K562 (cell line): ENCODE results near the gene RALGPS1. TPM values are rescaled to one million over a fixed set of nuclear protein-coding genes. Genes with fewer than 3 reads are reported as not detected.

Experiments
- ATAC-seq: fragments of 200-7000 bp; cut with Tn5 transposase; 3 replicates; pipeline ENCODE4 v1.9.1; 2020; ENCODE audit warnings: moderate library complexity
- BruUV-seq: library from RNA; stranded (reverse); fragments of 400-500 nt; replicated peaks from 2 replicates; lab custom pipeline; 2021; lab: Mats Ljungman, UMichigan
- CTCF ChIA-PET: fragments of 300-600 bp; formaldehyde crosslinking; extraction: SDS; loops from one replicate; lab custom pipeline; 2021; ENCODE audit warnings: low intra/inter-chr PET ratio; lab: Yijun Ruan, JAX
- POLR2A ChIA-PET: fragments of 300-600, 350-650 bp; sonication (Branson Sonifier 250); formaldehyde crosslinking; extraction: SDS; loops from one replicate; lab custom pipeline; 2021; ENCODE audit warnings: antibody characterized with exemption, inconsistent platforms; lab: Yijun Ruan, JAX
- DNase-seq, 4 experiments: peaks; one replicate each; pipeline versions ENCODE4 v3.0.0 to v3.0.0-alpha.2; 2011 to 2018; ENCODE audit warnings: low spot score in 3 of 4, mixed read lengths in 3 of 4; ENCODE audit errors: extremely low read depth in 1 of 4
- FAIRE-seq: peaks from 2 replicates; lab custom pipeline; 2011; peaks lifted over from hg19 to GRCh38; lab: Jason Lieb, UNC
- H2AFZ ChIP-seq: 2 replicates; pipeline ENCODE4 v1.6.0; 2011; ENCODE audit warnings: low read depth, low read length, control low read depth, inconsistent platforms
- H3K27ac ChIP-seq: fragments of 200-600 bp; 3 replicates; pipeline ENCODE4 v1.8.0; 2011; ENCODE audit warnings: low read depth, mild to moderate bottlenecking, control low read depth, inconsistent platforms, low read length, moderate library complexity, mixed read lengths; ENCODE audit errors: extremely low read depth
- H3K27me3 ChIP-seq, 2 experiments: fragments of 300-600 bp in 1 of 2; 2 replicates in 1 of 2; 3 replicates in 1 of 2; pipeline versions ENCODE4 v1.6.0 to v1.8.0; 2011; ENCODE audit warnings: inconsistent platforms in 2 of 2, low read length in 2 of 2, mild to moderate bottlenecking in 1 of 2, mixed read lengths in 1 of 2, moderate library complexity in 1 of 2; ENCODE audit not compliant: control insufficient read depth in 2 of 2, insufficient read depth in 2 of 2
- H3K36me3 ChIP-seq: fragments of 300-600 bp; 3 replicates; pipeline ENCODE4 v1.8.0; 2011; ENCODE audit warnings: mild to moderate bottlenecking, low read length, inconsistent platforms; ENCODE audit not compliant: control insufficient read depth, insufficient read depth
- H3K4me1 ChIP-seq, 2 experiments: fragments of 200-600 bp in 1 of 2; replicated peaks in 1 of 2; 2 replicates in 1 of 2; 3 replicates in 1 of 2; pipeline versions ENCODE4 v1.5.1 to v1.8.0; 2011; ENCODE audit warnings: inconsistent platforms in 2 of 2, low read length in 2 of 2, mild to moderate bottlenecking in 1 of 2, mixed read lengths in 1 of 2, moderate library complexity in 1 of 2; ENCODE audit not compliant: control insufficient read depth in 2 of 2, insufficient read depth in 2 of 2
- H3K4me2 ChIP-seq: 2 replicates; pipeline ENCODE4 v1.6.1; 2011; ENCODE audit warnings: low read length, control low read depth, inconsistent platforms, mixed read lengths; ENCODE audit not compliant: insufficient read depth
- H3K4me3 ChIP-seq: fragments of 200-600 bp; sonication (generic), shearing (Covaris generic); 2 replicates; pipeline ENCODE4 v1.5.1; 2016; ENCODE audit warnings: control low read depth, inconsistent platforms
- H3K79me2 ChIP-seq: fragments of 200-600 bp; 3 replicates; pipeline ENCODE4 v1.8.0; 2011; ENCODE audit warnings: low read length, inconsistent platforms; ENCODE audit not compliant: control insufficient read depth, insufficient read depth
- H3K9ac ChIP-seq, 2 experiments: 2 replicates each; pipeline versions ENCODE4 v1.6.0 to v1.6.1; 2011; ENCODE audit warnings: low read depth in 2 of 2, low read length in 2 of 2, control low read depth in 1 of 2, inconsistent platforms in 1 of 2, mild to moderate bottlenecking in 1 of 2, mixed read lengths in 1 of 2; ENCODE audit not compliant: insufficient read depth in 1 of 2
- H3K9me1 ChIP-seq: one replicate; pipeline ENCODE4 v1.6.0; 2011; ENCODE audit warnings: inconsistent platforms, mild to moderate bottlenecking, low read length, moderate library complexity; ENCODE audit not compliant: control insufficient read depth, insufficient read depth
- H3K9me3 ChIP-seq: replicated peaks from 2 replicates; pipeline ENCODE4 v1.5.1; 2011; ENCODE audit warnings: low read depth, low read length, inconsistent platforms; ENCODE audit not compliant: control insufficient read depth, insufficient read depth
- H4K20me1 ChIP-seq: replicated peaks from 2 replicates; pipeline ENCODE4 v1.6.1; 2011; ENCODE audit warnings: low read length, inconsistent platforms, mixed read lengths; ENCODE audit not compliant: control insufficient read depth, insufficient read depth
- CHD4 ChIP-seq: fragments of 200-600 bp; sonication (generic); IDR thresholded peaks from 3 replicates; pipeline ENCODE4 v1.6.1; 2012; ENCODE audit warnings: low read depth, mild to moderate bottlenecking, mixed read lengths, low read length, inconsistent platforms; ENCODE audit not compliant: insufficient read depth, insufficient replicate concordance, poor library complexity, severe bottlenecking
- POU5F1 ChIP-seq: fragments of 150-350 bp; IDR thresholded peaks from 2 replicates; pipeline ENCODE4 v1.6.1; 2014; ENCODE audit warnings: borderline replicate concordance, low read length, low read depth, mild to moderate bottlenecking; ENCODE audit not compliant: partially characterized antibody
- SMAD3 ChIP-seq: fragments of 450-650 bp; formaldehyde crosslinking; conservative IDR thresholded peaks from 2 replicates; pipeline ENCODE4 v1.4.0; 2020; ENCODE audit warnings: mild to moderate bottlenecking
- SMC3 ChIP-seq: conservative IDR thresholded peaks from 2 replicates; pipeline ENCODE4 v1.6.1; 2011; ENCODE audit warnings: low read depth, low read length, improper control_type of control experiment; ENCODE audit not compliant: insufficient read depth
- SNRNP70 ChIP-seq: fragments of 200-400 bp; formaldehyde crosslinking; optimal IDR thresholded peaks from 2 replicates; pipeline ENCODE3; 2017; ENCODE audit warnings: low read depth, low read length
- ZC3H8 ChIP-seq: fragments of 450-650 bp; IDR thresholded peaks from 2 replicates; pipeline ENCODE4 v1.6.1; 2017
- ZNF282 ChIP-seq: sonication (generic); formaldehyde crosslinking; IDR thresholded peaks from 2 replicates; pipeline ENCODE4 v1.8.1; 2023; ENCODE audit warnings: missing genetic modification reagents
- ZNF311 ChIP-seq: fragments of 250-450 bp; sonication (Bioruptor Pico); IDR thresholded peaks from 2 replicates; pipeline ENCODE4 v1.4.0; 2020; ENCODE audit warnings: mild to moderate bottlenecking, moderate library complexity
- ZNF41 ChIP-seq: fragments of 250-450 bp; sonication (Bioruptor Pico); conservative IDR thresholded peaks from 2 replicates; pipeline ENCODE4 v1.4.0; 2020; ENCODE audit warnings: mild to moderate bottlenecking
- ZNF57 ChIP-seq: fragments of 450-650 bp; formaldehyde crosslinking; IDR thresholded peaks from 2 replicates; pipeline ENCODE4 v1.4.0; 2020; ENCODE audit warnings: mild to moderate bottlenecking, moderate library complexity
- WGBS: fragments of 100-300 bp; shearing (Covaris generic); methylation state at CpG from one replicate; pipeline ENCODE4 v1.1.6; 2016; ENCODE audit warnings: low coverage, mixed read lengths; ENCODE audit not compliant: insufficient coverage; ENCODE audit errors: missing lambda C conversion rate; 5-methylcytosine and 5-hydroxymethylcytosine counted together
- in situ Hi-C: fragments of 300-500 bp; cut with MboI; formaldehyde crosslinking; loops from 4 replicates; pipeline ENCODE4 v1.15.0; 2018; ENCODE audit warnings: inconsistent platforms, mixed read lengths
- intact Hi-C: fragments of 100-400 bp; cut with micrococcal nuclease; formaldehyde crosslinking; loops from 2 replicates; pipeline ENCODE4 v1.14.2; 2022
- polyA plus RNA-seq, 8 experiments: library from polyadenylated mRNA; depleted of rRNA in 4 of 8; stranded (reverse) in 5 of 8; unstranded in 3 of 8; fragments of >200 nt; fragmentation: Nextera tagmentation in 2 of 8; fragmentation: Illumina TruSeq in 1 of 8; extraction: Ambion mirVana in 2 of 8; extraction: Trizol in 1 of 8; gene quantifications; 2 replicates each; pipeline versions ENCODE4 v1.2.1 to v1.2.3, GENCODE V29; 2011 to 2014; ENCODE audit warnings: inconsistent platforms in 1 of 8, missing spikeins in 1 of 8
- total RNA-seq, 7 experiments: library from RNA; depleted of rRNA in 6 of 7; stranded (reverse); fragments of >200 nt in 6 of 7; fragmentation: Illumina TruSeq in 2 of 7; extraction: Trizol in 2 of 7; gene quantifications; 2 replicates each; pipeline versions ENCODE4 v1.2.1 to v1.2.3, GENCODE V29; 2011 to 2021; ENCODE audit warnings: low replicate concordance in 1 of 7
- TF ChIP-seq, protein P1 (sequence below): fragments of 200-800 bp; sonication (Bioruptor generic); IDR thresholded peaks from 2 replicates; pipeline ENCODE4 v1.6.1; 2016; ENCODE audit warnings: missing genetic modification characterization, missing compliant biosample characterization
- TF ChIP-seq, protein P2 (sequence below), 2 experiments: fragments of 450-650 bp; conservative IDR thresholded peaks; 2 replicates each; pipeline ENCODE4 v1.6.1; 2017; ENCODE audit warnings: mild to moderate bottlenecking in 2 of 2, moderate library complexity in 2 of 2
- TF ChIP-seq, protein P3 (sequence below), 3 experiments: IDR thresholded peaks in 2 of 3; conservative IDR thresholded peaks in 1 of 3; 2 replicates each; pipeline ENCODE4 v1.5.1; 2011 to 2012; ENCODE audit warnings: low read length in 3 of 3, mild to moderate bottlenecking in 3 of 3, control low read depth in 2 of 3, improper control_type of control experiment in 1 of 3, inconsistent platforms in 1 of 3, low read depth in 1 of 3, mixed read lengths in 1 of 3, moderate library complexity in 1 of 3; ENCODE audit not compliant: insufficient read depth in 2 of 3

Gene RALGPS1
- total and polyA plus RNA-seq, 9 of the 15 experiments (the other 6 are each of a cell fraction or from before 2014, with no cell fraction given), result 0.04 to 2.6 (median 1.5) TPM

DNA sequence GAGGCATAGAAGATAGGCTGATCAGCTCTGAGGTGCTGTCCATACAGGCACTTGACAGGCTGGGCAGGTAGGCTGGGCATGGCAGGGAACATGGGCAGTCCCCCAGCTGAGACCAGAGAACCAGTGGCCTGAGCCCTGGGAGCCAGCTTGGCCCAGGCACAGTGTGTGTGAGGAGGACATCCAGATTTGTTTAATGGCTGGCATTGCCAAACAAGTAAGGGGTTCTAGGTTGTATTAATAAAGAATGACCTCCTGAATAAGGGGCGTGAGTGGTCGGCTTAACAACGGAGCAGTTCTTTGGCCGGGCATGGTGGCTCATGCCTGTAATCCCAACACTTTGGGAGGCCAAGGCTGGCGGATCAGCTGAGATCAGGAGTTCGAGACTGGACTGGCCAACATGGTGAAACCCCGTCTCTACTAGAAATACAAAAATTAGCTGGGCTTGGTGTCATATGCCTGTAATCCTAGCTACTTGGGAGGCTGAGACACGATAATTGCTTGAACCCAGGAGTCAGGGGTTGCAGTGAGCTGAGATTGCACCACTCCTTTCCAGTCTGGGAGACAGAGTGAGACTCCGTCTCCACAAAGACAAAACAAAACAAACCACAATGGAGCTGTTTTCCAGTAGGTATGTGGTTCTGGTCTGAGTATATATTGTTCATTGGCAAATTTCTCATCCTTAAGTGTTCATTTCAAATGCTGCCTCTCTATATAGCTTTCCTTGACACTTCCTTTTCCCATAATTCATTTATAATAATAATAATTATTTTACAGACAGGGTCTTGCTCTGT lies 151.7 kb downstream of the RALGPS1 start:
- 3% methylated on average over 9 of the region's 9 CpGs for WGBS
- Histone ChIP-seq H3K36me3 (no peaks in the 10 kb centered on the region), H2AFZ (no peak overlapping the region), H3K4me3 (no peak overlapping the region), H3K9me3 (no peaks in the 10 kb centered on the region), H3K27me3 (peaks cover 4 to 12% of the 10 kb centered on the region in 2 experiments; a peak in 4 of 5 replicates), H3K79me2 (no peaks in the 10 kb centered on the region), H3K9ac (no peak overlapping the region), H3K9me1 (no peaks in the 10 kb centered on the region), H3K4me1 (no peaks in the 10 kb centered on the region), H4K20me1 (no peaks in the 10 kb centered on the region), H3K27ac (no peak overlapping the region), H3K4me2 (no peak overlapping the region)
- TF ChIP-seq CHD4, result no peak
- no peak for TF ChIP-seq POU5F1
- no peak for TF ChIP-seq ZNF41 (CRISPR knock-in tag)
- TF ChIP-seq, protein P1, sequence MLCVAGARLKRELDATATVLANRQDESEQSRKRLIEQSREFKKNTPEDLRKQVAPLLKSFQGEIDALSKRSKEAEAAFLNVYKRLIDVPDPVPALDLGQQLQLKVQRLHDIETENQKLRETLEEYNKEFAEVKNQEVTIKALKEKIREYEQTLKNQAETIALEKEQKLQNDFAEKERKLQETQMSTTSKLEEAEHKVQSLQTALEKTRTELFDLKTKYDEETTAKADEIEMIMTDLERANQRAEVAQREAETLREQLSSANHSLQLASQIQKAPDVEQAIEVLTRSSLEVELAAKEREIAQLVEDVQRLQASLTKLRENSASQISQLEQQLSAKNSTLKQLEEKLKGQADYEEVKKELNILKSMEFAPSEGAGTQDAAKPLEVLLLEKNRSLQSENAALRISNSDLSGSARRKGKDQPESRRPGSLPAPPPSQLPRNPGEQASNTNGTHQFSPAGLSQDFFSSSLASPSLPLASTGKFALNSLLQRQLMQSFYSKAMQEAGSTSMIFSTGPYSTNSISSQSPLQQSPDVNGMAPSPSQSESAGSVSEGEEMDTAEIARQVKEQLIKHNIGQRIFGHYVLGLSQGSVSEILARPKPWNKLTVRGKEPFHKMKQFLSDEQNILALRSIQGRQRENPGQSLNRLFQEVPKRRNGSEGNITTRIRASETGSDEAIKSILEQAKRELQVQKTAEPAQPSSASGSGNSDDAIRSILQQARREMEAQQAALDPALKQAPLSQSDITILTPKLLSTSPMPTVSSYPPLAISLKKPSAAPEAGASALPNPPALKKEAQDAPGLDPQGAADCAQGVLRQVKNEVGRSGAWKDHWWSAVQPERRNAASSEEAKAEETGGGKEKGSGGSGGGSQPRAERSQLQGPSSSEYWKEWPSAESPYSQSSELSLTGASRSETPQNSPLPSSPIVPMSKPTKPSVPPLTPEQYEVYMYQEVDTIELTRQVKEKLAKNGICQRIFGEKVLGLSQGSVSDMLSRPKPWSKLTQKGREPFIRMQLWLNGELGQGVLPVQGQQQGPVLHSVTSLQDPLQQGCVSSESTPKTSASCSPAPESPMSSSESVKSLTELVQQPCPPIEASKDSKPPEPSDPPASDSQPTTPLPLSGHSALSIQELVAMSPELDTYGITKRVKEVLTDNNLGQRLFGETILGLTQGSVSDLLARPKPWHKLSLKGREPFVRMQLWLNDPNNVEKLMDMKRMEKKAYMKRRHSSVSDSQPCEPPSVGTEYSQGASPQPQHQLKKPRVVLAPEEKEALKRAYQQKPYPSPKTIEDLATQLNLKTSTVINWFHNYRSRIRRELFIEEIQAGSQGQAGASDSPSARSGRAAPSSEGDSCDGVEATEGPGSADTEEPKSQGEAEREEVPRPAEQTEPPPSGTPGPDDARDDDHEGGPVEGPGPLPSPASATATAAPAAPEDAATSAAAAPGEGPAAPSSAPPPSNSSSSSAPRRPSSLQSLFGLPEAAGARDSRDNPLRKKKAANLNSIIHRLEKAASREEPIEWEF, result no peak
- TF ChIP-seq, protein P2, sequence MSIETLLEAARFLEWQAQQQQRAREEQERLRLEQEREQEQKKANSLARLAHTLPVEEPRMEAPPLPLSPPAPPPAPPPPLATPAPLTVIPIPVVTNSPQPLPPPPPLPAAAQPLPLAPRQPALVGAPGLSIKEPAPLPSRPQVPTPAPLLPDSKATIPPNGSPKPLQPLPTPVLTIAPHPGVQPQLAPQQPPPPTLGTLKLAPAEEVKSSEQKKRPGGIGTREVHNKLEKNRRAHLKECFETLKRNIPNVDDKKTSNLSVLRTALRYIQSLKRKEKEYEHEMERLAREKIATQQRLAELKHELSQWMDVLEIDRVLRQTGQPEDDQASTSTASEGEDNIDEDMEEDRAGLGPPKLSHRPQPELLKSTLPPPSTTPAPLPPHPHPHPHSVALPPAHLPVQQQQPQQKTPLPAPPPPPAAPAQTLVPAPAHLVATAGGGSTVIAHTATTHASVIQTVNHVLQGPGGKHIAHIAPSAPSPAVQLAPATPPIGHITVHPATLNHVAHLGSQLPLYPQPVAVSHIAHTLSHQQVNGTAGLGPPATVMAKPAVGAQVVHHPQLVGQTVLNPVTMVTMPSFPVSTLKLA (conservative IDR thresholded peaks at IDR 0.05), result no peak
- no peak for TF ChIP-seq SMC3
- no peak for TF ChIP-seq ZNF282
- TF ChIP-seq ZNF311, result no peak
- TF ChIP-seq SNRNP70, result no peak
- TF ChIP-seq, protein P3, sequence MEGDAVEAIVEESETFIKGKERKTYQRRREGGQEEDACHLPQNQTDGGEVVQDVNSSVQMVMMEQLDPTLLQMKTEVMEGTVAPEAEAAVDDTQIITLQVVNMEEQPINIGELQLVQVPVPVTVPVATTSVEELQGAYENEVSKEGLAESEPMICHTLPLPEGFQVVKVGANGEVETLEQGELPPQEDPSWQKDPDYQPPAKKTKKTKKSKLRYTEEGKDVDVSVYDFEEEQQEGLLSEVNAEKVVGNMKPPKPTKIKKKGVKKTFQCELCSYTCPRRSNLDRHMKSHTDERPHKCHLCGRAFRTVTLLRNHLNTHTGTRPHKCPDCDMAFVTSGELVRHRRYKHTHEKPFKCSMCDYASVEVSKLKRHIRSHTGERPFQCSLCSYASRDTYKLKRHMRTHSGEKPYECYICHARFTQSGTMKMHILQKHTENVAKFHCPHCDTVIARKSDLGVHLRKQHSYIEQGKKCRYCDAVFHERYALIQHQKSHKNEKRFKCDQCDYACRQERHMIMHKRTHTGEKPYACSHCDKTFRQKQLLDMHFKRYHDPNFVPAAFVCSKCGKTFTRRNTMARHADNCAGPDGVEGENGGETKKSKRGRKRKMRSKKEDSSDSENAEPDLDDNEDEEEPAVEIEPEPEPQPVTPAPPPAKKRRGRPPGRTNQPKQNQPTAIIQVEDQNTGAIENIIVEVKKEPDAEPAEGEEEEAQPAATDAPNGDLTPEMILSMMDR (IDR thresholded peaks at IDR 0.05 in 2 of 3, conservative IDR thresholded peaks at IDR 0.05 in 1 of 3; ENCODE audit: insufficient read depth in 2 of 3, low read depth in 1 of 3, low read length in 3 of 3), result no peak
- no peak for TF ChIP-seq SMAD3
- no peak for TF ChIP-seq ZC3H8
- TF ChIP-seq ZNF57, result no peak
- no TSS peak for BruUV-seq
- DNase-seq (no peak), FAIRE-seq (no peak), ATAC-seq (no peak)
- intact Hi-C loops (no loop called here), in situ Hi-C loops (no loop called here)
- CTCF ChIA-PET, result no interaction called here
- POLR2A ChIA-PET, result no interaction called here
